SKM-1 treated with dmso at 0.1 percent for 144 hours (cell line): ENCODE measurements around the gene VAPA.

Experiments used
- DNase-seq: peaks from one replicate; lab custom pipeline; 2025; ENCODE audit not compliant: unreplicated experiment; lab: John Stamatoyannopoulos, UW

Gene VAPA

DNA sequence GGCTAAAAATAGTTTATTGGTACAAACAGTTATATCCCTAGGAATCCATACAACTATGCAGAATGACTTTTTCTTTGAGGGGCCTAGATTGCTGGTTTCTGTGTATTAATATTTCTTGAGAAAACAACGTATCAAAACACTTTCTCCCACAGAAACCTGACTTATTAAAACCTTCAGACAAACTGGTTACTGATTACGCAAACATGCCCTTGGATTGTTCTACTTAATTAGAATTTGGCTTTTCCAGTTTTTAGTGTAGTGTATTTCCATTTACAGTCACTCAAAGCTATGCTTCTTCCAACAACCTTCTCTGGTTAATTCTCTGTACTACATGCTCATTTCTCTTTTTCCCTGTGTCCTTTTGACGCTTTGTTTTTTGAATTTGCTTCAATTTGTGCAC, 20.0 kb downstream of the VAPA start:
- no peak for DNase-seq

DNA sequence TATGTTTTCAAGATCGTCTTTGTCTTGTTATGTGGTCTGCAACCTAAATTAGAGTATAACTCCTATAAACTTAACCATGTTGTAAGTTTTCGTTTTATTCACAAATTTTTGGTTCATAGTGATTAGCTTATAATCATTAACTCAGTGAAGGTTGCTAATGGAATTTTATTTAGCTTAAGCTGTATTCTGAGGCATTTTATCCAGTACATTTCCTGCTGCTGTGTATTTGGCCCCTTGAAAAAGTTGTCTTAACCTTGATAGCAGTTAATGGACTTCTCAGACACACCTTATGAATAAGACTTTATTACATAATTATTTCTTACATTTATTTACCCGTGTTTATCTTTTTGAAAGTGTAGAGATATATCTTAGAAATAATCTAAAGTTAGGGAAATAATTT, 20.5 kb downstream of the VAPA start:
- no peak for DNase-seq

DNA sequence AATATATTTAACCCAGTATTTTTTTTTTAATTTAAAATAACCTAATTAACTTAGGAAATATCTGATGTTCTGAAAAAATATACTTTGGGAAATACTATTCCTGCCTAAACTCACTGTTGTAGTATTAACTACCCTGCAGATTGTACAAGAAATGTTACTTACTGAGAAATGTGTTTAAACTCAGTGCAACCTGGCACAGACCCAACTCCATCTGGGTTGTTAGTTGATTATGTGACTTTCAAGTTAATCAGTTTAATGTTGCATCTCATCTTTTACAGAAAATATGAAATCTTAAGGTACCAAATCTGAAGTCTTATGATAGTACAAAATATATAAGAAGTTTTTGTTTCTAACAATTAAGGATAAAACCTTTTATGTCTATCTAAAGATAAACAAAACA, 27.3 kb downstream of the VAPA start:
- no peak for DNase-seq

DNA sequence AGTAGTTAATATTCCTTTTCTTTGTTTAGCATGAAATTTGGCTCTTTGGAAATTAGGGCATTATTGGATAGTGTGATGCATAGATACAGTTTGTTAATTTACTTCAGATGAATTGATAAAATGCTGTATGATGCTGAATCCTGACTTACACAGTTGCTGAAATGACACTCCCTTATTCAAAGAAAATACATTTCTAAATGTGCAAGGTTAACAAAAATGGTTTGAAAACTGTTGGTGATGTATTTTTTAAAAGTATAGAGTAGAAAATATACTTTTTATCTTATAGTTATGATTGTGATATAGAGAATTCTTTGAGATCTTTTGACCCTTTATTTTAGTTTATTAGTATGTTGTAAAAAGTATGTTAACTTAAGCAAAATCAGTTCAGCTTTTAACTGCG, 27.8 kb downstream of the VAPA start:
- DNase-seq, result no peak

DNA sequence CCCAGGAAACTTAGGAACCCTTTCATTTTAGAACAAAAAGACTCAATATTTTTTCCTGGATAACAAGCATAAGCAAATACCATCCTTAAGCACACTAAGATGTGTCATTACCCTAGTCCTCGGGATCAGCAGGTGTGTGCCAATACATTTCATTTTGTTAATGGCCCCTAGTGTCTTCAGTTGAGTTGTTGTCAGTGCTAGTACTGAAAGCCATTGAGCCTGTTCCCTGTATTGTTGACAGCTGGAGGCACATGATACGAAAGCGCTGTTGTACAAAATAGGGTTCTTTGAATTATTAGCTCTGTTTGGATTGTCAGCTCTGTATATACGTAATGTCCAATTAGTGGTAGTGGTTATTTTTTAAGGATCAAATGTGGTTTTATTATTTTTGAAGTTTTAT, 29.5 kb downstream of the VAPA start:
- no peak for DNase-seq

DNA sequence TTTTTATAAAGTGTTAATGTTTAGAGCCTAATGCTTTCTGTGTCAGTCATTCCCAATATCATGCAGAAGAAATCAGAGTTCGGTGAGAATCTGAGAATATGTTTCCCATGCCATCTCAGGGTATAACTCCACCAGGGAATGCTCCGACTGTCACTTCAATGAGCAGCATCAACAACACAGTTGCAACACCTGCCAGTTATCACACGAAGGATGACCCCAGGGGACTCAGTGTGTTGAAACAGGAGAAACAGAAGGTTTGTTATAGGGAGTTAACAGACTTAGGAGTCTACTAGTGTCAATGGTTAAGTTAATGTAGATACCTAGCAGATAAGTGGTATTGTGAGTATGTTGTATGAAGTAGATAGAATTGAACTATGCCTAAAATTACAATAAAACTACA, 31.0 kb downstream of the VAPA start:
- no peak for DNase-seq

DNA sequence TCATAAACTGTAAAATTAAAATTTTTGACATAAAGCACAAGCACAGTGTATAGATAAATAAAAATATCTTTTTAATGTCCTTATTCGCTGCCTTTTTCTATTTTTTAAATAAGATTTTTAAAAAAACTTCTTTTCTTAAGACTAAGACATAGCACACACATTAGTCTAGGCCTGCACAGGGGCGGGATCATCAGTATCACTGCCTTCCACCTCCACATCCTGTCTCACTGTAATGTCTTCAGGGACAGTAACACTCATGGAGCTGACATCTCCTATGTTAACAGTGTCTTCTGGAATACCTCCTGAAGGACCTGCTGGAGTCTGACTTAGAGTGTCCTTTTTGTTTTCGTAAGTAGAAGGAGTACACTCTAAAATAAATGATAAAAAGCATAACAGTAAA, 33.0 kb downstream of the VAPA start:
- no peak for DNase-seq

DNA sequence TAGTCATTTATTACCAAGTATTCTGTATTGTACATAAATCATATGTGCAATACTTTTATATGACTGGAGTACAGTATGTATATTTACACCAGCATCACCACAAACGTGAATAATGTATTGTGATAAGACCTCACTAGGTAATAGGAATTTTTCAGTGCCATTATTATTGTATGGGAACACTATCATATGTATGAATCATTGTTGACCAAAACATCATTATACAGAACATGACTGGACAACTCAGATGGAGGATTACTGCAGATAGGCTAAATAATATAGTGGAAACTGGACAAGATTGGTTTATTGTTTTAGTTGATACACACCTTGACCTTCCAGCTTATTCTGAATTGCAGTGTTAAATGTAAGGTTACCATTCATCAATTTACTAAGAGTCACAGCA, 33.4 kb downstream of the VAPA start:
- DNase-seq, result no peak

DNA sequence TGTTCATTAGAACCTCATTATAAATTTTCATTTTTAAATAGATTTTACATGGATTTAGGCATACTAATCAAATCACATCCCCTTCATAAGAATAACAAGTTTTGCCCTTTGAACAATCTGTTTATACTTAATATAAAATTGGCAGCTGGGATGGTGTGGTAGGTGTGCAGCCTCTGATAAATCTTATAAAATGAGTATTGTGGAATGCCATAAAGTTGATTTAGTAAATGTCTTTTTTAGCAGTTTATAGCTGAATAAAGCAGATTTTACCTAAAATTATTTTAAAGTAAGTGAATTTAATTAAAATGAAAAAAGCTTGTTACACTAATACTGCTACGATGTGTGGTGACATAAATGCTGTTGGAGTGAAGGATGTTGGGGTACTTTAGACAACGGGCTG, 35.5 kb downstream of the VAPA start:
- no peak for DNase-seq

DNA sequence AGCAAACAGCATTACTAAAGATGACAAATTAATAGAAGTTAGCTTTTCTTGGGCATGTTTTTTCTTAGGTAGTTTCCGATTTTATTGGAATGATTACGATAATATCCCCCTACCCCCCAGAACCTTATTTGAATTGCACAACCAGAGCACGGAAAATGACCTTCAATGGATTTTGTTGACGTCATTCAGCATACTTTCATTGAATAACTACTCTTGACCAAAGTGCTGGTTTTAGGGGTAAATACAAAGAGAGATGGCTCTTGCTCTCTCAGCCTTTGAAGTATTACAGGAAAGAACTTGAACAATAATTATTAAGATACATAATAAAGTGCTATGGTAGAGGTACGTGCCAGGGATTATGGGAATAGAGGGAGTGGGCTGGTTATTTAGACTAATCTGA, 36.0 kb downstream of the VAPA start:
- DNase-seq, result no peak

DNA sequence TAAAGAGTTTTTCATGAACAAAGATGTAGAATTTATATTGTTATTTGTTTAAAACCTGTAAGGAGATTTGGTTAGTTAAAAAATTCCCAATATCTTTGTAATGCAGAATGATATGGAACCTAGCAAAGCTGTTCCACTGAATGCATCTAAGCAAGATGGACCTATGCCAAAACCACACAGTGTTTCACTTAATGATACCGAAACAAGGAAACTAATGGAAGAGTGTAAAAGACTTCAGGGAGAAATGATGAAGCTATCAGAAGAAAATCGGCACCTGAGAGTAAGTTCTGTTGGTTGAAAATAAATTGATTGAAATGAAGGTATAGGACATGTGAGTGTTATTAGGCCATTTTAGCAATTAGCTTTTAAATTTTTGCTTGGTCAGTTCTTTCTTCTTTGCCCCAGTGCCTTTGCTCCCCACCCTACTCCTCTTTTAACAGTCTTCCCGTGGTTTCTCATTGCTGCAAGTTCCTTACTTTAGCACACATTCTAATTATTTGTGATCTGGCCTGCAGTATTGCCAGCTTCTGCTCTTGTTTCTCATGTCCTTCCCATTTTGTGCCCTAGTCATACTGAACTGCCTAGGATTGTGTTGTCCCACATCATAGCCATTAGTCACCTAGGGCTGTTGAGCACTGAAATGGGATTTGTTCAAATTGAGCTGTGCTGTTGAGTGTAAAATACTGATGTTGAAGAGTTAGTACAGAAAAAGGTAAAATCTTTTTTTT, 36.6 kb downstream of the VAPA start:
- DNase-seq, result no peak

DNA sequence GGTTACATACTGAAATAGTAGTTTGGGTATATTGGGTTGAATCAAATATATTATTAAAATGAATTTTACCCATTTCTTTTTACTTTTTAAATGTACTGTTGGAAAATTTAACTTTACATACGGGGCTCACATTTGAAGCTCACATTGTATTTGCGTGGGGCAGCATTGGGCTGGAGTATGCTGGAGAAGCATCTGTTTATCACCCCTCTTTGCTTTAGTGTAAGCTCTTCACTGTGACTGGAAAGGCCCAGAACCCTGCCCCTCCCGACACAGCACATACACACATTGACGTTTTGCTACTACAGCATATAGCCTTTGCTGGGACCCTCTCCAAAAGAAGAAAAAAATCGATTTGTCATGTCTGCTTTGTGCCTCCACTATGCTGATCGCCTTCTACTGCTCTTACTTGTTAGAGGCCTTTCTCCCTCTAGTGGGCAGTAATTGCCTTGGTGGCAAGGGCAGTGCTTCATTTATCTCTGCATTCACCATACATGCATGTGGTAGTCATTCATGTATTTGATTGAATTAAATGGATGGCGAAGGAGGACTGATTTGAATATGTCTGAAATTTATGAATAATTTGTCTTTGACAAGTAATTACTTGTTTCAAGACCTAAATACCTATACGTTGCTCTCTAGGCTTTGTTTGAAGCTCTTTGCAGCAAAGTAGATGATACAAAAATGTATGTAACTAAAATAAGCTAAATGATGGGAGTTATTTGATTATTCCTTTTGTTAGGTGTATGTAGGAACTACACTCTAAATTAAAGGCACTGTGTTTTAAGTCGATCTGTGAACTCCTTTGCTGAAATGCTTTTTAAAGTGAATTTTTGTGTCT, 37.4 kb downstream of the VAPA start:
- DNase-seq, result peak; percentile 53

DNA sequence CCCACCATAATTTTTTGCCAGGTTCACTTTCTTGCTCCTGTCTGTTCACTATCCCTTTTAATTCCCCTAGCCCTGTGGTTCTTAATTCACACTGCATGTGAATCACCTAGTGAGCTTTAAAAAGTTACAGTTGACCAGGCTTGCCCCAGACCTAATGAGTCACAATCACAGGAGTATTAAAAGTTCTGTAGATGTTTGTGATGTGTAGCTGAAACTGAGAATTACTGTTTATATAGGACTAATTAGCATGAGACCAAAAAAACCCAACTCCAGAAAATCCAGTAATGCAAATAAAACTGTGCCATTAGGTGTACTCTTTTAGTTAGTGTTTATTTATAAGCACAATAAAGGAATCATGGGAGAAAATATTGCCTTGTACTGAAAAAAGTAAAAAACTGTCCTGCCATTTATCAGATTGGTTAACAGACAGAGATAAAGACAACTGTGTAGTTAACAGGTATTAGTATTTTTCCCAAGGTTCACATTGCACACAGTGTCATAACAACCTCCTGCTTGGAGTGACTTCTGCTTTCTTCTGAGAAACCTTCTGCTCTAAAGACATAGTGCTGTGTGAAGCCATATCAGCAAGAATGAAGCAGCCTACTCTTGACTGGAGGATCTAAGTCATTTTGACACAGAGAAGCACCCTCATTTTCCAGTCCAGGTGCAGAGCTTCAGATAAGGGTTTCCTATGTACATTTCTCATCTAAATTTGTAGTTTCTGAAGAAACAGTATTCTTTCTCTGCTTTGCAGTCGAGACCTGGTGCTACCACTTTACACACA, 39.0 kb downstream of the VAPA start:
- peak; percentile 58 for DNase-seq

DNA sequence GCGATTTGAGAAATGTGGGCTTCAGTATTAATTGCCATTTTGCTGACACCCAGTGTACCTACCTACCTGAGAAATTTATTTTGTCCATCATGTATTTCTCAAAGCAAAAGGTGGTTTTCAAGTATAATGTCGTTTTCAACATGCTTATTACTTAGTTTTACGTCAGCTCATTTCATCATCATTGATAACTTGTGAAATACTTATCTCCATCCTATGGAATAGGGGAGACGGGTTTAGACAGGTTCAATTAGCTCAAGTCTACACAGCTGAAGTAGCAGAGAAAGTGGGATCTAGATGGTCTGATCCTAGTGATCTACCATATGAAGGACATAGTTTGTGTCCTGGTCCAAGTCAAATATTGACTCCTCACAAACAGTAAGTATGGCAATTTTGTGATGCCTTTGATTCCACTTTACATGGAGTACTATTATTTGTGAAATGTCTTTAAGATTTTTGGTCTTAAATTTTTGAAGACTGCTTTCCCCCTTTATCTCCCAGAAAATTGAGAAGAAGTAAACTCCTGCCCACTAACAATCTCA, 45.1 kb downstream of the VAPA start:
- no peak for DNase-seq

DNA sequence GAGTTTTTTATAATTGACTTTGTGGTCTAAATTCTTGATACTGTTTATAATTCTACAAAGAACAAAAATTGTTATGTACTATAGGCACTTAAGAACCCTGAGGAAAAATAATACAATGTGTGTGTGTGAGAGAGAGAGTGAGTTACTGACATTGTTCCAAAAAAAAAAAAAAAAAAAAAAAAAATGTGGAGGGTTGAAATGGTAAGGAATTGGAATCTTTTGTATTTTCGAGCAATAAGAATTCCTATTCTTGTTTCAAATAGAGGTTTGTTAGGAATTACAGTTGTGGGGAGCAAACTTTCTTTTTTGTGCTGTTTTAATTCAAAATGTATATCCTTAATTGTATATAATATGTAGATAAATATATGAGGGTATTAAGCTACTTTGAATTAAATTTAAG, 45.7 kb downstream of the VAPA start:
- no peak for DNase-seq

DNA sequence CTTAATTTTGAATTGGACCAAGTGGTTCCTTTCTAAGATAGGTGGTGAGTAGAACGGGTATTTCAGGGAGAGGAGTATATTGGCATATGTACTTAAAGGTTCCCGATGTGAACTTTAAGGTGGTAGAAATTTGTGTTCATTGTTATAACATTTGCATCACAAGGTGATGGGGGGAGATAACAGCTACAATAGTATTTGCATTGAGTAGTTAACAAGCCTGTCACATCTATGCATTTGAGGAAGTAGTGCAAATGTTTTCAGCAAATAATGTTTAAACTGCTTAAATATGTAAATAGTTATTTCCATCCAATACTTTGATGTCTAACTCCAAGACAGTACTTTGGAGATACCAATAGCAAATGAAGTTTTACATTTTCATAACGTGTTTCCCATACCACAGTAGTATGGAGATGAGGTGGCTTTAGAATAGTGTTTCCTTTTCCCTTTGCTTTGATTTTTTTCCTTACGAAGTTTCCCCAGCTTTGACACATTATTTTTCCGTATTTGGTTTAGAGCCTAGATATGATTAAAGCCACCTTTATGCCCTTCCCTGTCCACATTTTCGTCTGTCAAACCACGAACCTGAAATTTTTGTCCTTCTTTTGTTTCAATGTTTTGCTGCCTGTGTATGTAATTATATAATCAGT, 46.6 kb downstream of the VAPA start:
- no peak for DNase-seq

DNA sequence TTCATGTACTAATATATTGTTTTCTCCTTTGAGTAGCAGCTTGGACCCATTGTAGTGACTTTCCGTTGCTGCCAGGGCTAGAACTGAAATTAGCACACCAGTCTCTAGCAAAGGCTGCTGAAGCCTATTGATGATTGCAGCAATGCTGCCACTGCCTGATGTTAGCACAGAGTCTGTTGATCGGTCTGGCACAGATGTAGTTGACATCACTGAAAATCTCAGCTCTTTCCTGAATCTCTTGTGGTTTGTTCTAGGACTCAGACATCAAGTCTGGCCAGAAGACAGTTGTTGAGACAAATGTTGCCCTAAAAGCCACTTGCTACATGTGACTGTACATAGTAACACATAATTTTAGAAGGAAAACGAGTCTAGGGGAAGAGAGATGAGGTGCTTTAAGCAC, 47.2 kb downstream of the VAPA start:
- DNase-seq, result no peak

DNA sequence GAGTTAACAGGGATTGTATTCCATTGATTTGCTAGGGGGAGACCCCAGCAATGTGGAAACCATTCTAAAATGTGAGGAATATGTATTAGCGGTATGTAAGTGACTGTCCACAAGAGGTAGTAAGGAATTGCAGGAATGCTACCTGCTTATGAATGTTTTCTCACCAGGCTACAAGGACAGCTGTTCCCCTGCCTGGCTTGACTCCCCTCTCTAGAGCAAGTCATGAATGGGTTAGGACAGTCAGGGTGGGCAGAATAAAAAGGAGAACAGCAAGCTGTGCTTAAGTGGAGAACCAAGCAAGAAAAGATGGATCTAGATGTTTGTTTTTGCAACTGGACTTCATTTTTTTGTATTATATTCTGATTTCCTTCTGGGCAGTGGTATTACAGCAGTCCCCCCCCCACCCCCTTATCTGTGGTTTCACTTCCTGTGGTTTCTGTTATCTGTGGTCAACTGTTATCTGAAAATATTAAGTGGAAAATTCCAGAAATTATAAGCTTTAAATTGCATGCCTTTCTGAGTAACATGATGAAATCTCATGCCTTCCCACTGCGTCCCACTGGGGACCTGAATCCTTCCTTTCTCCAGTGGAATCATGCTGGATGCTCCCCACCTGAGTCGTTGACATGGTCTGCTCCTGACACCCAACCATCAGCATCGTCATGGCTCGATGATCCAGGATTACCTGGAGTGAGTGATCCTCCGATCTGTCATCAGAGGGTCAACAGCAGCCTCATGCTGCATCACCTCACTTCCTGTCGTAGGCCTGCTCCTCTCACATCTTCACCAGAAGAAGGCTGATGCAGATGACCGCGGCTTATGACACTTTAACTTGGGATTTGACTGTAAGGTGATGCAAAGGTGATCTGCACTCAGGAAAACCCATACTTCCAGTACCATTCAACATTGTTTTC, 52.2 kb downstream of the VAPA start:
- DNase-seq, result no peak

DNA sequence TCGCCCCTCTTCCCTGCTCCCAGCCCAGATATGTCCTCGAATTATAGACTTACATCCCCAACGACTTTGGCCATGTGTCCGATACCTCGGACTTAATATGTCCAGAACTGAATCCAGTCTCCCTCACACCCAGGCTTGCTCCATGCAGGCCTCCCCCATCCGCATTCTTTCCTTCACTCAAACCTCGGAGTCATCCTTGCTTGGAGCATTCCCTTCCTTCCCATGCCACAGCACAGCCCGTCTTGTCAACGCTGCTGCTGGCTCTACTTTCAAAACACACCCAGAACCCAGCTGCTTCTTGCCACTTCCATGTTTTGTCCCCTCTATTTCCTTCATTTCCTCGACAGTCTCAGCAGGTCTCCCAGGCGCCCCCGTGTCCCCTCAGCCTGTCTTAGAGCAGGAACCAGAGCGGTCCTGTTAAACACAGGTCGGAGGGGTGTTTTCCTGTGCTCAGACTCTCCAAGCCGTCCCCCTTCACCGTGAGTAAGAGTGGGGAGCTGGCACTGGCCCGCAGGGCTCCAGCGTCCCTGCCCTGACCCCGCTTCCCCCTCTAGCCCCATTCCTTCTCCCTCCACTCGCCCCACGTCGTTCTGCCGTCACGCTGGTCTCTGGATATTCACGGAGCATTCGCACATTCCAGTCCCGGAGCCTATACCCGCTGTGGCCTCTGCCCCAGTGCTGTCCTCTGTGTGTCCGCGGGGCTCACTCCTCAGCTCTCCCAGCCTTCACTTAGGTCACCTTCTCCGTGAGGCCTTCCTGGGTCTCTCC, 54.4 kb downstream of the VAPA start:
- no peak for DNase-seq
